Fibroblast of villous mesenchyme (primary cell): ENCODE measurements around the gene STK32B. TPM values are rescaled to one million over a fixed set of nuclear protein-coding genes. Genes with fewer than 3 reads are reported as not detected.

ENCODE experiments used
- DNase-seq: peaks from one replicate; pipeline ENCODE4 v3.0.0-alpha.2; 2010; ENCODE audit warnings: low read depth
- H3K4me3 ChIP-seq: 2 replicates; pipeline ENCODE4 v1.5.1; 2011; ENCODE audit warnings: low read depth, mild to moderate bottlenecking, low read length
- total RNA-seq: library from RNA; depleted of rRNA; stranded (reverse); fragments of >200 nt; gene quantifications from 2 replicates; pipeline ENCODE4 v1.2.3, GENCODE V29; 2012
- TF ChIP-seq, protein P1 (sequence below): IDR thresholded peaks from 2 replicates; pipeline ENCODE4 v1.5.1; 2012; ENCODE audit warnings: low read depth, mild to moderate bottlenecking, low read length; ENCODE audit not compliant: insufficient read depth

The STK32B gene
- total RNA-seq, 1 donor: 2.6 TPM

DNA sequence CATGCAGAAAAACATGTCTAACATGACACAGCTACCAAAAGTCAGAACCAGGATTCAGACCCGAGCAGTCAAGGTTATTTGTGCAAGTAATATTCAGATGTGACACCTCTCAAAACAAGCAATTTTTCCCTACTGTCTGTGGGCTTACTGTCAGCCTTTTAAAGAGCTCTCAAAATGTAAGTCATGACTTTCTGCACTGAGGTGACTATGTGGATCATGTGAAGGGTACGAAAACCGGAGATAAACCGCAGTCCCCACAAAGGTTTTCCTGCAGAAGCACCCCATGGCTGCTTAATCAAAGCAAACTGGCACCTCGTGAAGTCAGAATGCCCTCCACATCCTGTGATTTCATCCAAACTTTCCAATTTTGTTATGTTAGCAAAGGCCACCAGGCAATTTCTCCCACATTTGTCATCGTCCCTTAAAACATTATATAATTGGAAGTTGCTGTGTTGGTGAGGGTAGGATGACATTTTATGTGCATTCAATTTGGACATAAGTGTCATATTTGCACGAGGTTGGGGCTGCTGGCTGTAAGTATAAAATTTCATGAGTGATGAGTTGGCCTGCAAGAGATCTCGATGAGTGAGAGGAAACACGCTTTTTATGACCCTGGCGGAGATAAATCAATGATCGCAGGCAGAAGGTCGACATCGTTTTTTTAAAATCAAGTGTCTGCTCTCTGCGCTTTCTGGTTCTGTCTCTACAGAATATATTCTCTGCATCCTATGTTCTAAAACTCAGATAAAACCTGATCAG, 161.2 kb downstream of the STK32B start:
- TF ChIP-seq, protein P1, sequence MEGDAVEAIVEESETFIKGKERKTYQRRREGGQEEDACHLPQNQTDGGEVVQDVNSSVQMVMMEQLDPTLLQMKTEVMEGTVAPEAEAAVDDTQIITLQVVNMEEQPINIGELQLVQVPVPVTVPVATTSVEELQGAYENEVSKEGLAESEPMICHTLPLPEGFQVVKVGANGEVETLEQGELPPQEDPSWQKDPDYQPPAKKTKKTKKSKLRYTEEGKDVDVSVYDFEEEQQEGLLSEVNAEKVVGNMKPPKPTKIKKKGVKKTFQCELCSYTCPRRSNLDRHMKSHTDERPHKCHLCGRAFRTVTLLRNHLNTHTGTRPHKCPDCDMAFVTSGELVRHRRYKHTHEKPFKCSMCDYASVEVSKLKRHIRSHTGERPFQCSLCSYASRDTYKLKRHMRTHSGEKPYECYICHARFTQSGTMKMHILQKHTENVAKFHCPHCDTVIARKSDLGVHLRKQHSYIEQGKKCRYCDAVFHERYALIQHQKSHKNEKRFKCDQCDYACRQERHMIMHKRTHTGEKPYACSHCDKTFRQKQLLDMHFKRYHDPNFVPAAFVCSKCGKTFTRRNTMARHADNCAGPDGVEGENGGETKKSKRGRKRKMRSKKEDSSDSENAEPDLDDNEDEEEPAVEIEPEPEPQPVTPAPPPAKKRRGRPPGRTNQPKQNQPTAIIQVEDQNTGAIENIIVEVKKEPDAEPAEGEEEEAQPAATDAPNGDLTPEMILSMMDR: no peak
- no peak overlapping the region for H3K4me3 ChIP-seq
- DNase-seq: no peak

DNA sequence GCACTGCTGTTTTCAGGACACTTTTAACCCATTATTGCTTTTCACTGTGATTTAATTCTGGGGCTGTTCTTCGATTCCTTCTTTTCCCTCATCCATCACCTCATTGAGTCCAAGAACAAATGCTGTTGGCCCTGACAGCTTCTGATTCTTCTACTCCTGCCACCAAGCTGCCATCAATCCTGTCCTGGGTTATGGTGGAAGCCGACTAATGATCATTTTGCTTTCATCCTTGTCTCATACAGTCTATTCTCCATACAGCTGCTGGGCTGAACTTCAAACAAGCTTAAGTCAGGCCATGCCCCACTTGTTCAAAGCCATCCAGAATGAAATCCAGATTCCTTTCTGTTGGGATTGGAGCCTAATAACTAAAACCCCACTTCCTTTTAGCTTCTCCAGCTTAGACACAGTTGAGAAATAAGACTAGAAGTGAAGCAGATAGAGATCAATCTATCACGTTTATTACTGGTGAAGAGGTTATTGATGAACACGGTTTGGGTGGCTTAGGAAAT, 161.9 kb downstream of the STK32B start:
- no peak for DNase-seq

DNA sequence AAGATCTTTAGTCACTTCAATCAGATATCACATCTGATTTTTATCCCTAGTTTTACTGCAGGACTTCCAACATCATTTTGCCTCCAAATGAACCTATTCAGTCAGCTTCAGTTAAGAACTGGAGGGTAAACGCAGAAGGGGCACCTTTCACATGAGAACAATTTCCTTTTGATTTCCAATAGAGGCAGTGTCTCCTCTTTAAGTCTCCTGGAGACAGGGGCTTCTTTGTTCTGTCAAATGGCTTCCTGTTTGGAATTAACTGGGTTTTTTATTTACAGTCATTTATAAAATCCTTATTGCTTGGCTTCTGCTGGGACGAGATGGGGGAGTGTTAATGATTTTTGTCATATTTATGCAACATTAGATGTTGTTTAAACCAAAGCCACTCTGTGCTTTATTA, 164.0 kb downstream of the STK32B start:
- no peak overlapping the region for H3K4me3 ChIP-seq

More for the DNA sequence above, 161.9 kb downstream of the STK32B start:
- H3K4me3 ChIP-seq: no peak overlapping the region
- TF ChIP-seq, protein P1: no peak

DNA sequence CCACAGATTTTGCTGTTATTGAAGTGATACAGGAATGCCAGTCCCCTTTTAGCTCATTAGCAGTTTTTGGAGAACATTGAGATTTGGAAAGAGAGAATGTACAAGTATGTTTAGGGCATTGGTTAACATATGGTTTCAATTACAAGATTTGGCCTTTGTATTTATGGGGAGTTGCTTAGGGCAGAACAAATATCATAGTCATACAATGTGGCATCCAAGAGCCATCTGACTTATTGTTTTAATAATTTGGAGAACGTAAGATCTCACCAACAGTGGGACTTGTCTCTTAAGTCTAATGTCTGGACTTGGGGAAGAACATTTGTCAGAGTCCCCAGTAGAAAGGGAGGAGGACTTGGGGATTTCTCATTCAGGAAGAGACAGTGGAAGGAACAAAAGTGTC, 166.1 kb downstream of the STK32B start:
- H3K4me3 ChIP-seq: no peak overlapping the region
- no peak for DNase-seq
- TF ChIP-seq, protein P1: no peak

More for the DNA sequence above, 164.0 kb downstream of the STK32B start:
- no peak for DNase-seq
- TF ChIP-seq, protein P1: no peak

DNA sequence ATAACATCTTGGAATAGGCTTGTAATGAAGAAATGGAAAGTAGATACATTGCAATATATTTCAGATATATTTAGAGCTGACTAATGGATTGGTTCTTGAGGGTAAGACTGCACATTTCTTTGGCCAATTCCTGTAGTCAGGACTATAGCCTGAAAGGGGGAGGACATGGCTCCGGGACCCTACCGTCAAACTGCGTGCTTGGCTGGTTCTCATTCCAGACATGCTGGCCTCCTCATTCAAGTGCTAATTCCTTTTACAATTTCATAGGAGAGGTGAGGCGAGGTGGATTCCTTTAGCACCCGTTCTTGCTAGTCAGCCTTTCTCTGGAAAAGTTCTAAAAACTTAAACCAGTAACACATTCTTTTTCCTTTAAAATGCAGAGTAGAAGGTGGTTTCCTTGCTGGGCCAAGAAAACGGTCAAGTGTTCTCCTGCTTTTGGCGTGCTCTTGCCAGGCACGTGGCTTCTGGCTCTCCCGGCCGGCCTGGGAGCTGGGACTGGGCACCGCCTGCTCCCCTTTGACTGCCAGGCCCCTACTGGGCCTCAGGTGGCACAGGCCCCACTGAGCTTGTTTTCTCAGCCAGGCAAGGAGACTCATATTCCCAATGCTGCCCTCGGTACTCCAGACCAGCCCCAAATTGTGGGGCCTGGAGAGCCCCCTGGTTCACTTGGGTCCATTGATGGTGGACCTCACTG, 167.2 kb downstream of the STK32B start:
- no peak for DNase-seq
- no peak overlapping the region for H3K4me3 ChIP-seq
- TF ChIP-seq, protein P1: no peak

DNA sequence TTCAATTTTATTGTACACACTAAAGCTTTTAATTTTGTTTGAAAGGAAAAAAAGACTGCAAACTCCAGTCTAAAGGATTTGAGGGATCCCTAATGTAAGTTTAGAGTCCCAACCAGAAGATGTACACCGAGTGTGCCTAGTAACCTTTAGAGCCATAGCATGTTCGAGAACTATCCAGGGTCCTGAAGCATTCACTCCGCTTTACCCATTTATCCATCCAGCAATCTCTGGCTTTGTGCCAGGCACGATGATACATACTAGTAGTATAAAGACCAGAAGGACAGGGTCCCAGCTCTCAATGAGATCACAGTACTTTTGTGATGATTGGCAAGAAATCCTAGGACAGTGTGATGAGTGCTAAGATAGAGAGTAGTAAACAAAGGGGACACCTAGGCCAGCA, 168.7 kb downstream of the STK32B start:
- no peak overlapping the region for H3K4me3 ChIP-seq
- peak; percentile 7 for DNase-seq
- TF ChIP-seq, protein P1: no peak
